HK-2 (cell line): Measurements from ENCODE around the gene ARL8A.
"Not testable (repeated sequence)": the region's sequence is repeated elsewhere in the genome, so short reads cannot be mapped to it uniquely, and the experiment has no call there.

Experiments
- DNase-seq: peaks from one replicate; pipeline ENCODE4 v3.0.0-alpha.2; 2018; ENCODE audit not compliant: unreplicated experiment

The ARL8A gene

GRCh38 chr1:202144402-202145067 is at the start of gene ARL8A:
TSS of gene ARL8A (minus strand) at chr1:202144737. CDS start at chr1:202144572, 165 bp downstream.
- DNase-seq, result peak; percentile 70

GRCh38 chr1:202194328-202194648 is 49.8 kb upstream of the ARL8A start:
- DNase-seq, result no peak

- no peak for DNase-seq
Measured at GRCh38 chr1:202193614-202194327, 49.2 kb upstream of the ARL8A start, which contains the start of gene LGR6. TSS of gene LGR6 (plus strand) at chr1:202193799. CDS start at chr1:202193990, 191 bp downstream.

- peak; percentile 75 for DNase-seq
Measured at GRCh38 chr1:202192770-202193613, 48.5 kb upstream of the ARL8A start.

- not testable (repeated sequence) for DNase-seq
Measured at GRCh38 chr1:202191391-202191790, 46.9 kb upstream of the ARL8A start.

GRCh38 chr1:202189918-202190715 is 45.6 kb upstream of the ARL8A start:
- DNase-seq, result no peak

- peak; percentile 83 for DNase-seq
Measured at GRCh38 chr1:202189001-202189790, 44.7 kb upstream of the ARL8A start.

- no peak for DNase-seq
Measured at GRCh38 chr1:202187697-202188407, 43.3 kb upstream of the ARL8A start.

- no peak for DNase-seq
Measured at GRCh38 chr1:202187041-202187671, 42.6 kb upstream of the ARL8A start.

- DNase-seq, result no peak
Measured at GRCh38 chr1:202186327-202186726, 41.8 kb upstream of the ARL8A start.

GRCh38 chr1:202184750-202185460 is 40.4 kb upstream of the ARL8A start:
- peak; percentile 96 for DNase-seq

GRCh38 chr1:202182040-202182877 is 37.7 kb upstream of the ARL8A start:
- DNase-seq, result no peak

- DNase-seq, result no peak
Measured at GRCh38 chr1:202181586-202181985, 37.0 kb upstream of the ARL8A start.

- not testable (repeated sequence) for DNase-seq
Measured at GRCh38 chr1:202180751-202181139, 36.2 kb upstream of the ARL8A start.

GRCh38 chr1:202179828-202180750 is 35.6 kb upstream of the ARL8A start:
- no peak for DNase-seq

GRCh38 chr1:202176949-202177927 is 32.7 kb upstream of the ARL8A start:
- DNase-seq, result no peak
